PC-9 (cell line): ENCODE results near the gene TBPL2. TPM values are rescaled to one million over a fixed set of nuclear protein-coding genes. Genes with fewer than 3 reads are reported as not detected.

Experiments used
- BruUV-seq: library from RNA; stranded (reverse); fragments of 400-500 nt; replicated peaks from 2 replicates; lab custom pipeline; 2021; lab: Mats Ljungman, UMichigan
- CTCF ChIA-PET: fragments of 300-600 bp; sonication (Branson Sonifier 250); formaldehyde crosslinking; loops from one replicate; lab custom pipeline; 2022; ENCODE audit warnings: antibody characterized with exemption; lab: Charles Lee
- POLR2A ChIA-PET: fragments of 300-600 bp; sonication (Branson Sonifier 250); formaldehyde crosslinking; loops from one replicate; lab custom pipeline; 2022; ENCODE audit warnings: antibody characterized with exemption; ENCODE audit not compliant: unreplicated experiment; lab: Charles Lee
- DNase-seq, 2 experiments: peaks; one replicate each; pipeline versions ENCODE4 v3.0.0 to v3.0.0-alpha.2; 2015 to 2022; ENCODE audit warnings: mixed read lengths in 1 of 2
- H2AFZ ChIP-seq: fragments of 200-600 bp; sonication (generic); 2 replicates; pipeline ENCODE4 v1.8.1; 2017; ENCODE audit warnings: antibody characterized with exemption
- H3F3A ChIP-seq: fragments of 200-600 bp; sonication (generic); 2 replicates; pipeline ENCODE4 v1.8.1; 2017; ENCODE audit warnings: antibody characterized with exemption, mild to moderate bottlenecking, low read depth; ENCODE audit not compliant: insufficient read depth
- H3K27ac ChIP-seq: fragments of 200-600 bp; sonication (generic); 2 replicates; pipeline ENCODE4 v1.6.1; 2016; ENCODE audit warnings: mixed run types
- H3K27me3 ChIP-seq: fragments of 200-600 bp; sonication (generic); 2 replicates; pipeline ENCODE4 v1.6.1; 2016; ENCODE audit warnings: low read depth, mixed run types; ENCODE audit not compliant: insufficient read depth
- H3K36me3 ChIP-seq: fragments of 200-600 bp; sonication (generic); 2 replicates; pipeline ENCODE4 v1.6.1; 2016; ENCODE audit warnings: low read depth, mixed run types
- H3K4me1 ChIP-seq: fragments of 200-600 bp; sonication (generic); replicated peaks from 2 replicates; pipeline ENCODE4 v1.6.1; 2016; ENCODE audit warnings: mixed run types; ENCODE audit not compliant: insufficient read depth
- H3K4me2 ChIP-seq: fragments of 200-600 bp; sonication (generic); 2 replicates; pipeline ENCODE4 v1.6.1; 2017; ENCODE audit warnings: mixed run types
- H3K4me3 ChIP-seq: fragments of 200-600 bp; sonication (generic); 2 replicates; pipeline ENCODE4 v1.6.1; 2016; ENCODE audit warnings: mixed run types
- H3K79me2 ChIP-seq: fragments of 200-600 bp; sonication (generic); 2 replicates; pipeline ENCODE4 v1.6.1; 2017; ENCODE audit warnings: low read depth, mixed run types
- H3K9me2 ChIP-seq: fragments of 200-600 bp; sonication (generic); 2 replicates; pipeline ENCODE4 v1.8.1; 2017; ENCODE audit warnings: mild to moderate bottlenecking; ENCODE audit not compliant: insufficient read depth
- H3K9me3 ChIP-seq: fragments of 200-600 bp; sonication (generic); 2 replicates; pipeline ENCODE4 v1.8.1; 2016; ENCODE audit warnings: low read depth; ENCODE audit not compliant: insufficient read depth
- H4K20me1 ChIP-seq: fragments of 200-600 bp; sonication (generic); 2 replicates; pipeline ENCODE4 v1.8.1; 2017; ENCODE audit not compliant: insufficient read depth
- CTCF ChIP-seq: fragments of 200-600 bp; sonication (generic); conservative IDR thresholded peaks from 2 replicates; pipeline ENCODE4 v1.6.1; 2017; ENCODE audit warnings: mixed run types, antibody characterized with exemption, mild to moderate bottlenecking, moderate library complexity
- EZH2 ChIP-seq: fragments of 200-600 bp; sonication (generic); IDR thresholded peaks from 2 replicates; pipeline ENCODE4 v1.8.0; 2017; ENCODE audit warnings: antibody characterized with exemption, low read depth
- intact Hi-C: fragments of 100-400 bp; cut with micrococcal nuclease; formaldehyde crosslinking; loops from one replicate; pipeline ENCODE4 v1.10.0; 2022; ENCODE audit not compliant: unreplicated experiment
- total RNA-seq: library from RNA; stranded (reverse); gene quantifications from 2 replicates; pipeline ENCODE4 v1.2.3, GENCODE V29; 2021

Gene TBPL2
- total RNA-seq, 1 experiment from 2014 or later = not detected

- Histone ChIP-seq H4K20me1 (no peaks in the 10 kb centered on the region), H3K4me3 (no peak overlapping the region), H3K27me3 (no peaks in the 10 kb centered on the region), H3K4me2 (no peak overlapping the region), H3K79me2 (no peaks in the 10 kb centered on the region), H3K9me2 (no peaks in the 10 kb centered on the region), H3K4me1 (peaks cover 4% of the 10 kb centered on the region), H2AFZ (no peak overlapping the region), H3K27ac (no peak overlapping the region), H3K9me3 (no peaks in the 10 kb centered on the region), H3K36me3 (no peaks in the 10 kb centered on the region), H3F3A (0 out of 2 replicates have a peak, but pooled peaks cover 3% of the 10 kb centered on the region)
- no peak for TF ChIP-seq EZH2
- no peak for TF ChIP-seq CTCF
- intact Hi-C loops = loop anchor here (10.0 kb wide), 1 partner anchor 224 kb away; no protein-coding TSS in a partner anchor
- no peak for DNase-seq
- ChIA-PET POLR2A (interaction anchor here (0.7 kb wide), 1 partner anchor 26 kb away, joined by 5 read pairs; no protein-coding TSS in a partner anchor), CTCF (no interaction called here)
- BruUV-seq = no TSS peak
These were observed 870 bp upstream of the TBPL2 start for GRCh38 chr14:55441286-55441685.

- peak; percentile 76 for TF ChIP-seq CTCF
- no peak for TF ChIP-seq EZH2
- Histone ChIP-seq H3K36me3 (no peaks in the 10 kb centered on the region), H2AFZ (no peak overlapping the region), H3K4me2 (no peak overlapping the region), H3K4me3 (no peak overlapping the region), H3F3A (peaks cover 8% of the 10 kb centered on the region; the same call in 1 of the 2 replicates), H3K9me3 (no peaks in the 10 kb centered on the region), H3K4me1 (peaks cover 20% of the 10 kb centered on the region), H3K27me3 (no peaks in the 10 kb centered on the region), H3K9me2 (no peaks in the 10 kb centered on the region), H3K79me2 (no peaks in the 10 kb centered on the region), H4K20me1 (no peaks in the 10 kb centered on the region), H3K27ac (no peak overlapping the region)
- peak in 1 of 2 experiments; percentile 66 for DNase-seq
- ChIA-PET CTCF (interaction anchor here (0.6 to 1.5 kb wide), 6 partner anchors 11 to 1044 kb away, joined by 3 to 7 read pairs (median 3); no protein-coding TSS in a partner anchor), POLR2A (interaction anchor here (0.5 to 0.7 kb wide), 4 partner anchors 188 to 1267 kb away, joined by 3 to 5 read pairs (median 4); no protein-coding TSS in a partner anchor)
- intact Hi-C loops = loop anchor here (1.0 kb wide), 2 partner anchors 902 to 1036 kb away; no protein-coding TSS in a partner anchor
- no TSS peak for BruUV-seq
These were observed 2.2 kb downstream of the TBPL2 start for GRCh38 chr14:55438066-55438683.

- no peak overlapping the region for H3K4me2 ChIP-seq
- POLR2A ChIA-PET = no interaction called here
- intact Hi-C loops = no loop called here
- no peak overlapping the region for H2AFZ ChIP-seq
- H3F3A ChIP-seq = peaks cover 8% of the 10 kb centered on the region; the same call in 1 of the 2 replicates
- CTCF ChIA-PET = no interaction called here
- peaks cover 20% of the 10 kb centered on the region for H3K4me1 ChIP-seq
- no peak overlapping the region for H3K4me3 ChIP-seq
- no peaks in the 10 kb centered on the region for H4K20me1 ChIP-seq
- TF ChIP-seq CTCF (no peak), EZH2 (no peak)
- BruUV-seq = no TSS peak
- no peaks in the 10 kb centered on the region for H3K27me3 ChIP-seq
- no peaks in the 10 kb centered on the region for H3K9me2 ChIP-seq
- H3K9me3 ChIP-seq = no peaks in the 10 kb centered on the region
- H3K27ac ChIP-seq = no peak overlapping the region
- H3K79me2 ChIP-seq = no peaks in the 10 kb centered on the region
- no peak for DNase-seq
- no peaks in the 10 kb centered on the region for H3K36me3 ChIP-seq
These were observed 3.5 kb downstream of the TBPL2 start for GRCh38 chr14:55436931-55437330.
